ENCODE data around the gene ZNF474. TPM values are rescaled to one million over a fixed set of nuclear protein-coding genes. Genes with fewer than 3 reads are reported as not detected.

Gene ZNF474
- total RNA-seq, 1 experiment from 2014 or later = 0.56 TPM

GRCh38 chr5:122173474-122174415 lies 44.4 kb downstream of the ZNF474 start:
- no peaks in the 10 kb centered on the region for H3K27me3 Mint-ChIP-seq (ENCODE audit: insufficient read depth, unreplicated experiment)
- peaks cover 6% of the 10 kb centered on the region for H3K4me1 Mint-ChIP-seq (ENCODE audit: insufficient read depth, unreplicated experiment)
- intact Hi-C loops (cut with micrococcal nuclease) = no loop called here
- no peak overlapping the region for H3K4me3 Mint-ChIP-seq (ENCODE audit: unreplicated experiment)
- no peak for TF ChIP-seq CTCF (IDR thresholded peaks at IDR 0.05; ENCODE audit: unreplicated experiment)
- H3K36me3 Mint-ChIP-seq (ENCODE audit: insufficient read depth, unreplicated experiment) = no peaks in the 10 kb centered on the region
- ChIA-PET POLR2A (interaction anchor here (0.9 to 2.1 kb wide), 3 partner anchors 8 to 10 kb away, joined by 3 to 15 read pairs (median 4); no protein-coding TSS in a partner anchor), CTCF (interaction anchor here (0.5 to 4.1 kb wide), 3 partner anchors 9 to 688 kb away, joined by 3 to 15 read pairs (median 4); no protein-coding TSS in a partner anchor)
- no TSS peak for BruUV-seq (replicated peaks)
- H3K27ac Mint-ChIP-seq (ENCODE audit: low read depth, unreplicated experiment) = no peak overlapping the region
- no peaks in the 10 kb centered on the region for H3K9me3 Mint-ChIP-seq (ENCODE audit: unreplicated experiment)
- DNase-seq (ENCODE audit: unreplicated experiment) = no peak

- intact Hi-C loops (cut with micrococcal nuclease) = no loop called here
- H3K9me3 Mint-ChIP-seq (ENCODE audit: unreplicated experiment) = no peaks in the 10 kb centered on the region
- H3K27ac Mint-ChIP-seq (ENCODE audit: low read depth, unreplicated experiment) = no peak overlapping the region
- no peak for DNase-seq (ENCODE audit: unreplicated experiment)
- no peak overlapping the region for H3K4me3 Mint-ChIP-seq (ENCODE audit: unreplicated experiment)
- H3K36me3 Mint-ChIP-seq (ENCODE audit: insufficient read depth, unreplicated experiment) = no peaks in the 10 kb centered on the region
- H3K4me1 Mint-ChIP-seq (ENCODE audit: insufficient read depth, unreplicated experiment) = peaks cover 6% of the 10 kb centered on the region
- no peak for TF ChIP-seq CTCF (IDR thresholded peaks at IDR 0.05; ENCODE audit: unreplicated experiment)
- ChIA-PET POLR2A (interaction anchor here (3.2 kb wide), 1 partner anchor 10 kb away, joined by 29 read pairs; no protein-coding TSS in a partner anchor), CTCF (interaction anchor here (1.5 to 4.1 kb wide), 3 partner anchors 11 to 240 kb away, joined by 6 to 19 read pairs (median 15); no protein-coding TSS in a partner anchor)
- no peaks in the 10 kb centered on the region for H3K27me3 Mint-ChIP-seq (ENCODE audit: insufficient read depth, unreplicated experiment)
- no TSS peak for BruUV-seq (replicated peaks)
These were observed 45.7 kb downstream of the ZNF474 start for GRCh38 chr5:122175091-122175490.

GRCh38 chr5:122175852-122176251 lies 46.5 kb downstream of the ZNF474 start:
- ChIA-PET CTCF (interaction anchor here (1.2 to 7.8 kb wide), 6 partner anchors 12 to 239 kb away, joined by 3 to 58 read pairs (median 10); no protein-coding TSS in a partner anchor), POLR2A (interaction anchor here (0.6 to 3.2 kb wide), 3 partner anchors 11 to 99 kb away, joined by 3 to 29 read pairs (median 3); no protein-coding TSS in a partner anchor)
- H3K4me1 Mint-ChIP-seq (ENCODE audit: insufficient read depth, unreplicated experiment) = peaks cover 5% of the 10 kb centered on the region
- TF ChIP-seq CTCF (IDR thresholded peaks at IDR 0.05; ENCODE audit: unreplicated experiment) = no peak
- no peak for DNase-seq (ENCODE audit: unreplicated experiment)
- no peaks in the 10 kb centered on the region for H3K9me3 Mint-ChIP-seq (ENCODE audit: unreplicated experiment)
- no TSS peak for BruUV-seq (replicated peaks)
- intact Hi-C loops (cut with micrococcal nuclease) = no loop called here
- no peaks in the 10 kb centered on the region for H3K27me3 Mint-ChIP-seq (ENCODE audit: insufficient read depth, unreplicated experiment)
- H3K27ac Mint-ChIP-seq (ENCODE audit: low read depth, unreplicated experiment) = no peak overlapping the region
- H3K36me3 Mint-ChIP-seq (ENCODE audit: insufficient read depth, unreplicated experiment) = no peaks in the 10 kb centered on the region
- no peak overlapping the region for H3K4me3 Mint-ChIP-seq (ENCODE audit: unreplicated experiment)

GRCh38 chr5:122177161-122177560 lies 47.8 kb downstream of the ZNF474 start:
- ChIA-PET POLR2A (interaction anchor here (0.6 to 3.2 kb wide), 5 partner anchors 11 to 571 kb away, joined by 3 to 29 read pairs (median 3); partner anchors contain the start of gene LOX), CTCF (interaction anchor here (0.7 to 7.8 kb wide), 7 partner anchors 13 to 150 kb away, joined by 3 to 58 read pairs (median 4); no protein-coding TSS in a partner anchor)
- no TSS peak for BruUV-seq (replicated peaks)
- no peak for TF ChIP-seq CTCF (IDR thresholded peaks at IDR 0.05; ENCODE audit: unreplicated experiment)
- H3K36me3 Mint-ChIP-seq (ENCODE audit: insufficient read depth, unreplicated experiment) = no peaks in the 10 kb centered on the region
- H3K9me3 Mint-ChIP-seq (ENCODE audit: unreplicated experiment) = no peaks in the 10 kb centered on the region
- H3K27me3 Mint-ChIP-seq (ENCODE audit: insufficient read depth, unreplicated experiment) = no peaks in the 10 kb centered on the region
- no peak overlapping the region for H3K4me3 Mint-ChIP-seq (ENCODE audit: unreplicated experiment)
- intact Hi-C loops (cut with micrococcal nuclease) = no loop called here
- no peak for DNase-seq (ENCODE audit: unreplicated experiment)
- H3K4me1 Mint-ChIP-seq (ENCODE audit: insufficient read depth, unreplicated experiment) = peaks cover 18% of the 10 kb centered on the region
- H3K27ac Mint-ChIP-seq (ENCODE audit: low read depth, unreplicated experiment) = no peak overlapping the region
